Kidney epithelial cell (primary cell): ENCODE measurements around the gene C16orf78. TPM values are rescaled to one million over a fixed set of nuclear protein-coding genes. Genes with fewer than 3 reads are reported as not detected.
"Not testable (repeated sequence)": the region's sequence is repeated elsewhere in the genome, so short reads cannot be mapped to it uniquely, and the experiment has no call there.

Experiments used
- DNase-seq: peaks from one replicate; pipeline ENCODE4 v3.0.0-alpha.2; 2010; ENCODE audit warnings: low read depth
- H3K27me3 ChIP-seq: 2 replicates; pipeline ENCODE4 v1.6.0; 2011; ENCODE audit warnings: low read length; ENCODE audit not compliant: control insufficient read depth, insufficient read depth
- H3K36me3 ChIP-seq: 2 replicates; pipeline ENCODE4 v1.5.1; 2011; ENCODE audit warnings: low read length; ENCODE audit not compliant: control insufficient read depth, insufficient read depth
- H3K4me3 ChIP-seq: 2 replicates; pipeline ENCODE4 v1.5.1; 2011; ENCODE audit warnings: low read depth, mild to moderate bottlenecking, control low read depth, low read length
- total RNA-seq: library from RNA; depleted of rRNA; stranded (reverse); fragments of >200 nt; gene quantifications from 2 replicates; pipeline ENCODE4 v1.2.3, GENCODE V29; 2015
- TF ChIP-seq, protein P1 (sequence below): IDR thresholded peaks from 2 replicates; pipeline ENCODE4 v1.5.1; 2011; ENCODE audit warnings: mild to moderate bottlenecking, moderate library complexity, low read length, control low read depth, inconsistent platforms; ENCODE audit not compliant: insufficient read depth, poor library complexity, severe bottlenecking

C16orf78 gene
- total RNA-seq, 1 donor from 2014 or later, result not detected

DNA sequence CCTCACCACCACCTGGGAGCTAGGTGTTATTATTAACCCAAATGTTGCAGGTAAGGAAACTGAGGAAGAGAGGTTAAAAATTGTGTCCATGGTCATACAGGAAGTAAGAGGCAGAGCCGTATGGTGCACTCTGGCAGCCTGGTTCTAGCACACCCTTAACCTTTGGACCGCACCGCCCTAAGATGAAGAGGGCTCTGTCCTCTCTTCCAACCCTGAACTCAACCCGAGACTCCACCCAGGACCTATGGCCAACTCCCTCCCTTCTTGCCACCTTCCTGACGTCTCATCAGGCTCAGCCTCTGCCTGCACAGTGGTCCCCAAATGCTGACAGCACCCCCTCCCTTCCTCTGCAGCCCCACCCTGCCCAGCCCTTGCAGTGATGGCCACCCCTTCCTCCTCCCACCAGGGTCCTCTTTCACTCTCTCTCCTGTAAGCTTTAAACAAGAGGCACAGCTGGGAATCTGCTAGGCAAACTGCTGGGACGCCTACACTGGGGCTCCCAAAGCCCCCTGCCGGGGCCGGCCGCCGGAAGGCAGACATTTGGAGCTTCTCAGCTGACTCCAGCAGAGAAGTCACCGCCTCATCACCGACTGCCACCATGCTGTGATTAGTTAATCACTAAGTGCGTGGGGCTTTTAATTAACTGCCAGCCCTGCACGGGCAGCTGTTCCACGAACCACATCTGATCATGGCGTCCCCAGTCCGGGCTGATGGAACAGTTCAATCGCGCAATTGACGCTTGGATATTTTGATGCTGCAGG lies 16.7 kb upstream of the C16orf78 start:
- H3K36me3 ChIP-seq, result no peaks in the 10 kb centered on the region
- no peaks in the 10 kb centered on the region for H3K27me3 ChIP-seq
- TF ChIP-seq, protein P1, sequence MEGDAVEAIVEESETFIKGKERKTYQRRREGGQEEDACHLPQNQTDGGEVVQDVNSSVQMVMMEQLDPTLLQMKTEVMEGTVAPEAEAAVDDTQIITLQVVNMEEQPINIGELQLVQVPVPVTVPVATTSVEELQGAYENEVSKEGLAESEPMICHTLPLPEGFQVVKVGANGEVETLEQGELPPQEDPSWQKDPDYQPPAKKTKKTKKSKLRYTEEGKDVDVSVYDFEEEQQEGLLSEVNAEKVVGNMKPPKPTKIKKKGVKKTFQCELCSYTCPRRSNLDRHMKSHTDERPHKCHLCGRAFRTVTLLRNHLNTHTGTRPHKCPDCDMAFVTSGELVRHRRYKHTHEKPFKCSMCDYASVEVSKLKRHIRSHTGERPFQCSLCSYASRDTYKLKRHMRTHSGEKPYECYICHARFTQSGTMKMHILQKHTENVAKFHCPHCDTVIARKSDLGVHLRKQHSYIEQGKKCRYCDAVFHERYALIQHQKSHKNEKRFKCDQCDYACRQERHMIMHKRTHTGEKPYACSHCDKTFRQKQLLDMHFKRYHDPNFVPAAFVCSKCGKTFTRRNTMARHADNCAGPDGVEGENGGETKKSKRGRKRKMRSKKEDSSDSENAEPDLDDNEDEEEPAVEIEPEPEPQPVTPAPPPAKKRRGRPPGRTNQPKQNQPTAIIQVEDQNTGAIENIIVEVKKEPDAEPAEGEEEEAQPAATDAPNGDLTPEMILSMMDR, result no peak
- no peak overlapping the region for H3K4me3 ChIP-seq
- DNase-seq, result no peak

GRCh38 chr16:49359591-49359990 lies 14.0 kb upstream of the C16orf78 start:
- Histone ChIP-seq H3K36me3 (no peaks in the 10 kb centered on the region), H3K4me3 (no peak overlapping the region), H3K27me3 (no peaks in the 10 kb centered on the region)
- TF ChIP-seq, protein P1, result no peak
- no peak for DNase-seq

DNA sequence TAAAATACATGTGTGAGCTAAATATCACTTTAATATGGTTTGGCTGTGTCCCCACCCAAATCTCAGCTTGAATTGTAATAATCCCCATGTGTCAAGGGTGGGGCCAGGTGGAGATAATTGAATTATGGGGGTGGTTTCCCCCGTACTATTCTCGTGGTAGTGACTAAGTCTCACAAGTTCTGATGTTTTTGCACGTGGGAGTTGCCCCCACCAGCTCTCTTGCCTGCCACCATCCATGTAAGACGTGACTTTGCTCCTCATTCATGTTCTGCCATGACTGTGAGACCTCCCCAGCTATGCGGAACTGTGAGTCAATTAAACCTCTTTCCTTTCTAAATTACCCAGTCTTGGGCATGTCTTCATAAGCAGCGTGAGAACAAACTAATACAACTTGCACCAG lies 11.9 kb upstream of the C16orf78 start:
- not testable (repeated sequence) for H3K27me3 ChIP-seq, H3K36me3 ChIP-seq, H3K4me3 ChIP-seq, DNase-seq

DNA sequence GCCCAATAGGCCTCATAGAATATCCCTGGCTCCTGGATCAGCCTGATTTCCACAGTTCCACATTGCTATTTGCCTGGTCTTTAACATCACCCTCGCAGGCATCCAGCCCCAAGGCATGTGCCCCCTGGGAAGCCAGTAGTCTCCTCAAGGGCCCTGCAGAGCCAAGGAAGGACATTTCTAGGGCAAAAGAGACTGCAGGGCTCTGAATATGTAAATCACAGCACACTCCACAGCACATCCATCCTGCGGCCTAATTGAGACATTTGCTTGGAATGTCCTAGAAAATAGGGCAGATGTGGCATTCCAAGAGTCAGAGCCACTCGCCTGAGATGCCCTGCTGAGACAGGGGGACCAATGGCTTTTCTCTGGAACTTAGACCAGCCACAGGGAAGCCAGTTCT lies 11.4 kb upstream of the C16orf78 start:
- TF ChIP-seq, protein P1, result no peak
- Histone ChIP-seq H3K36me3 (no peaks in the 10 kb centered on the region), H3K27me3 (no peaks in the 10 kb centered on the region), H3K4me3 (no peak overlapping the region)
- no peak for DNase-seq

GRCh38 chr16:49365711-49366509 lies 7.7 kb upstream of the C16orf78 start:
- H3K27me3 ChIP-seq, result no peaks in the 10 kb centered on the region
- no peak overlapping the region for H3K4me3 ChIP-seq
- TF ChIP-seq, protein P1, result no peak
- H3K36me3 ChIP-seq, result no peaks in the 10 kb centered on the region
- no peak for DNase-seq

DNA sequence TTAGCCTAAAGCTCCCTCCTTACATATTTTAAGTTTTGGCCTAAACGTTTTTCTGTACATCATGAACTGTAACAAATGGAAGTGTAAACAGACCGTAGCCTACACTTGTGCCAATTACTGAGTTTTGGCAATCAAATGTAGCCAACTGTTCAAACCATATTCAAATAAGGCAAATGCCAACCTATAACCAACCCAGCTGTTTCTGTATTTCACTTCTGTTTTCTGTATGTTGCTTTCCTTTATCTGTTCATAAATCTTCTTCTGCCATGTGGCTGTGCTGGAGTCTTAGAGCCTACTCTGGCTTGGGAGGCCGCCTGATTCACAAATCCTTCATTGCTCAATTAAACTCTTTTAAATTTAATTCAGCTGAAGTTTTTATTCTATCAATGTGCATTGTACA lies 6.9 kb upstream of the C16orf78 start:
- TF ChIP-seq, protein P1, result no peak
- no peak for DNase-seq
- Histone ChIP-seq H3K27me3 (no peaks in the 10 kb centered on the region), H3K4me3 (no peak overlapping the region), H3K36me3 (no peaks in the 10 kb centered on the region)
